Measurements from ENCODE around the gene CROCC. TPM values are rescaled to one million over a fixed set of nuclear protein-coding genes. Genes with fewer than 3 reads are reported as not detected.

Gene CROCC
- total RNA-seq, 1 donor = 8.9 TPM

DNA sequence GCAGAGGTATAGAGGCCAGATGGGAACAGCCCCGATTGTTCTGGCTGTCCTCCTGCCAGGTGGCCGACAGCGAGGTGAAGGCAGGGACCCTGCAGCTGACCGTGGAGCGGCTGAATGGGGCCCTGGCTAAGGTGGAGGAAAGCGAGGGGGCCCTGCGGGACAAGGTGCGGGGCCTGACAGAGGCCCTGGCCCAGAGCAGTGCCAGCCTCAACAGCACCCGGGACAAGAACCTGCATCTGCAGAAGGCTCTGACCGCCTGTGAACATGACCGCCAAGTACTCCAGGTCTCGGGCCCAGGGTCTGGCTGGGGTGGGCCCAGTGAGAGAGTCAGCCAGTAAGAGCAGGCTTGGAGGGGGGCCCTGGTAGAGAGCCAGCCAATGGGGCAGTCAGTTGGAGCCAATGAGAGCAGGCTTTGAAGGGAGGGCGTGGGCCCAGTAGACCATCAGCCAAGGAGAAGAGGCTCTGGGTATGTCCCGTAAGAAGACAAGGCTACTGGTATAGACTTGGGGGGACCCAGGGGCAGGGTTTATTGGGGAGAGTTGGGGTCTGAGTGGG, 47.4 kb downstream of the CROCC start:
- no peak for DNase-seq (ENCODE audit: low read depth)
- H3K4me3 ChIP-seq (ENCODE audit: low read depth, low read length) = no peak overlapping the region
- TF ChIP-seq, protein P1, sequence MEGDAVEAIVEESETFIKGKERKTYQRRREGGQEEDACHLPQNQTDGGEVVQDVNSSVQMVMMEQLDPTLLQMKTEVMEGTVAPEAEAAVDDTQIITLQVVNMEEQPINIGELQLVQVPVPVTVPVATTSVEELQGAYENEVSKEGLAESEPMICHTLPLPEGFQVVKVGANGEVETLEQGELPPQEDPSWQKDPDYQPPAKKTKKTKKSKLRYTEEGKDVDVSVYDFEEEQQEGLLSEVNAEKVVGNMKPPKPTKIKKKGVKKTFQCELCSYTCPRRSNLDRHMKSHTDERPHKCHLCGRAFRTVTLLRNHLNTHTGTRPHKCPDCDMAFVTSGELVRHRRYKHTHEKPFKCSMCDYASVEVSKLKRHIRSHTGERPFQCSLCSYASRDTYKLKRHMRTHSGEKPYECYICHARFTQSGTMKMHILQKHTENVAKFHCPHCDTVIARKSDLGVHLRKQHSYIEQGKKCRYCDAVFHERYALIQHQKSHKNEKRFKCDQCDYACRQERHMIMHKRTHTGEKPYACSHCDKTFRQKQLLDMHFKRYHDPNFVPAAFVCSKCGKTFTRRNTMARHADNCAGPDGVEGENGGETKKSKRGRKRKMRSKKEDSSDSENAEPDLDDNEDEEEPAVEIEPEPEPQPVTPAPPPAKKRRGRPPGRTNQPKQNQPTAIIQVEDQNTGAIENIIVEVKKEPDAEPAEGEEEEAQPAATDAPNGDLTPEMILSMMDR (IDR thresholded peaks at IDR 0.05; ENCODE audit: insufficient read depth, low read length) = no peak

DNA sequence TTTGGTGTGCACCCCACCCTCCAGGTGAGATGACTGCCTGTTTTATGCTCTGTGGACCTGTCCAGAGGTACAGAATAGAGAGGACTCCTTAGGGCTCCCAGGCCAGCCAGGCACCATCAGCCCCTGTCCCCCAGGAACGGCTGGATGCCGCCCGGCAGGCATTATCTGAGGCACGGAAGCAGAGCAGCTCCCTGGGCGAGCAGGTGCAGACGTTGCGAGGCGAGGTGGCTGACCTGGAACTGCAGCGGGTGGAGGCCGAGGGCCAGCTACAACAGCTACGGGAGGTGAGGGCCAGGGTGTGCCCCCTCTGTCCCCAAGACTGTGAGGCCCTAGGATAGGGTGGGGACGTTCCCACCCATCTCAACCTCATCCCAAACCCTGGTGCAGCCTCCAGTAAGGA, 47.9 kb downstream of the CROCC start:
- H3K4me3 ChIP-seq (ENCODE audit: low read depth, low read length) = no peak overlapping the region
- TF ChIP-seq, protein P1 (IDR thresholded peaks at IDR 0.05; ENCODE audit: insufficient read depth, low read length) = no peak
- no peak for DNase-seq (ENCODE audit: low read depth)

DNA sequence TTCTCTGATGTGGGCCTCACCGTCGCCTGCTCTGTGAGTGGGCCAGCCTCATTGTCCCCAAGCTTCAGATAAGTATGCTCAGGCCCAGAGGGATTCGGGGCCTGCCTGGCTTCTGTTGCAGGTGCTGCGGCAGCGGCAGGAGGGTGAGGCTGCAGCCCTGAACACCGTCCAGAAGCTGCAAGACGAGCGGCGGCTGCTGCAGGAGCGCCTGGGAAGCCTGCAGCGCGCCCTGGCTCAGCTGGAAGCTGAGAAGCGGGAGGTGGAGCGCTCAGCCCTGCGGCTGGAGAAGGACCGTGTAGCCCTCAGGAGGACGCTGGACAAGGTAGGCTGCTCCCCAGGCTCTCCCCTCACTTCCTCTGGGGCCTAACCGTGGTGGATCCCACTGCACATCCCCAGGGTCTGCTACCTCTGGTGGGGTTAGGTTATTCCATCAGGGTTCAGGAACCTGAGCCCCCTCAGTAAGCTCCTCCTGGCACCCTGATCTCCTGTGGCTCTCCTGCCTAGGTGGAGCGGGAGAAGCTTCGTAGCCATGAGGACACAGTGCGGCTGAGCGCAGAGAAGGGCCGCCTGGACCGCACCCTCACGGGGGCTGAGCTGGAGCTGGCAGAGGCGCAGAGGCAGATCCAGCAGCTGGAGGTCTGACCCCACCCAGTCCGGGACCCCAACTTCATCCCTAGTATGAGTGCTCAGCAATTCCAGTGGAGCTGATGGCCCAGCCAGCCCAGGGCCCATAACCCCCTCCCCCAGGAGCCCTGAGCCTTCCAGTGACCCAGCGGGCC, 48.6 kb downstream of the CROCC start:
- TF ChIP-seq, protein P1 (IDR thresholded peaks at IDR 0.05; ENCODE audit: insufficient read depth, low read length) = no peak
- no peak for DNase-seq (ENCODE audit: low read depth)
- H3K4me3 ChIP-seq (ENCODE audit: low read depth, low read length) = no peak overlapping the region

DNA sequence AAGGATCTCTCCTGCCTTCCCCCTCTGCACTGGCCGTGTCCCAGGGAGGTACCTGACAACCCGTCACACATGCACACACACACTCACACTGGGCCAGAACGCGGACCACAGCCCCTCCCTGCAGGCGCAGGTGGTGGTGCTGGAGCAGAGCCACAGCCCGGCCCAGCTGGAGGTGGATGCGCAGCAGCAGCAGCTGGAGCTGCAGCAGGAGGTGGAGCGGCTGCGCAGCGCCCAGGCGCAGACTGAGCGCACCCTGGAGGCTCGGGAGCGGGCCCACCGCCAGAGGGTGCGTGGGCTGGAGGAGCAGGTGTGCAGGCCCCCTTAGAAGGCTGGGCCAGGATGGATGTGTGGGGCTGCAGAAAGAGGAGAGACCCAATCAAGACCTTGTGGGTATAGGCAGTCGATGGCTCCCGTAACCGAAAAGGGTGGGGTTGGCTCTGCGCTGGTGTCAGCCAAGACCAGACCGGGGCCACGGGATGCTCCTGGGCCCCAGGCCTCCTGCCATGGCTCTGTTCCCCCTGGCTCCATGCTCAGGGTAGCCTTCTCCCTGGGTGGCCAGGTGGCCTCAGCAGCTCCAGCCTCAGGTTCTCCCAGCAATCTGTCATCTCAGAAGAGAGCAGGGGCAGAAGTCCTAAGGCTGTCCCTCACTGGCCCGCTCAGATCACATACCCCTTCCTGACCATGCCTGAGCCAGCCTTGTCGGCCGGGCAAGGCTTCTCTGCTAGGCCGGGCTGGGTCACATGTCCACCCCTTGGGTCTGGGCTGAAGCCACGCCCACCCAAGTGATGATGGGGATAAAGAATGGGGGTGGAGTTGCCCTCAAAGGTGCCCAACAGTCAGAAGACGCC, 49.8 kb downstream of the CROCC start:
- no peak overlapping the region for H3K4me3 ChIP-seq (ENCODE audit: low read depth, low read length)
- TF ChIP-seq, protein P1 (IDR thresholded peaks at IDR 0.05; ENCODE audit: insufficient read depth, low read length) = no peak
- DNase-seq (ENCODE audit: low read depth) = peak; percentile 43

DNA sequence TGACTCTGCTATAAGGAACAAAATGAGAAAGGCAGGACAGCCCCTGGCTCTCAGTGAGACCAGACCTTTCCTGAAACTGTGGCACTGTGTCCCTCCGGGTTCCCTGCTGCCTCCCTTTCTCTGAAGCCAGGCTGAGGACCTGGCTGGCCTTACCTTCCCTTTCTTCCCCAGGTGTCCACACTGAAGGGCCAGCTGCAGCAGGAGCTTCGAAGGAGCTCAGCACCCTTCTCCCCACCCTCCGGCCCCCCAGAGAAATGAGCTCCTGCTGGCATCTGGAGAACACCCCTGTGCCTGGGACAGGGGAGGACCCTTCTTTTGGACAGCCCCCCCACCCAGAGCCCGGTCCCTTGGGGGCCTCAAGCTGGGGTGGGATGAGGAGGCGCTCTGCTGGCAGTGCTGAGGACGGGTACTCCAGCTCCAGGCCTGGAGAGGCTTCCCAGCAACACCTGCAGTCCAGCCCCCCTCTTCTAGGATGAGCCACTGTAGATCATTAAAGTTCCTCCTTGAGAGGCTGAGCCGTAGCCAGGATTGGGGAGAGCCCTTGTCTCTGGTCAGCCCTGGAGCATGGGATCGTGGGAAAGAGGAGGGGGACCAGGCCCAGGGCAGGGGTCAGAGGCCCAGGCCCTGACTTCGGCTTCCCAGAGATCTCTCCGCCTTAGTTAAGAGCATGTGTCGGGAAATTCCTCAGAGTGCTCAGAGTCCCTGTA, 50.6 kb downstream of the CROCC start:
- DNase-seq (ENCODE audit: low read depth) = no peak
- no peak overlapping the region for H3K4me3 ChIP-seq (ENCODE audit: low read depth, low read length)
- TF ChIP-seq, protein P1 (IDR thresholded peaks at IDR 0.05; ENCODE audit: insufficient read depth, low read length) = no peak

DNA sequence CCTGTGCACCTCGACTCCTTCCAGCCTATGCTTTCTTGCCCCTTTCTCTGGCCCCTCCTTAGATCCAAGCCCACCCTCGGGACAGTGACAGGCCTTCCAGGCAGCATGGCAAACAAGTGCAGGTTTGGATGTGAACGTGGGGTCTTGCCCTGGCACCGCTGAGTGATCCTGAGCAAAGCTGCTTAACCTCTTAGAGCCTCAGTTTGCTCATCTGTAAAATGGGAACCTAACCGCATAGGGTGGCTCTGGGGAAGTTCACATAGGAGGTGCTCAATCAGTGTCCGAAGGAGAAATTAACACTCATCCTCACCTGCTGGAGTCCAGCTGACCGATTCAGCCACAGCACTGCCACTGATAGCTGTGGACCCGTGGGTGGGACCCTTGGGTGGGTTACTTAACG, 51.5 kb downstream of the CROCC start:
- H3K4me3 ChIP-seq (ENCODE audit: low read depth, low read length) = no peak overlapping the region
- TF ChIP-seq, protein P1 (IDR thresholded peaks at IDR 0.05; ENCODE audit: insufficient read depth, low read length) = no peak
- no peak for DNase-seq (ENCODE audit: low read depth)

Measured in fibroblast of the aortic adventitia (primary cell).